Measurements from ENCODE around the gene FTSJ3.
"Not testable (repeated sequence)": the region's sequence is repeated elsewhere in the genome, so short reads cannot be mapped to it uniquely, and the experiment has no call there.

The FTSJ3 gene, protein sequence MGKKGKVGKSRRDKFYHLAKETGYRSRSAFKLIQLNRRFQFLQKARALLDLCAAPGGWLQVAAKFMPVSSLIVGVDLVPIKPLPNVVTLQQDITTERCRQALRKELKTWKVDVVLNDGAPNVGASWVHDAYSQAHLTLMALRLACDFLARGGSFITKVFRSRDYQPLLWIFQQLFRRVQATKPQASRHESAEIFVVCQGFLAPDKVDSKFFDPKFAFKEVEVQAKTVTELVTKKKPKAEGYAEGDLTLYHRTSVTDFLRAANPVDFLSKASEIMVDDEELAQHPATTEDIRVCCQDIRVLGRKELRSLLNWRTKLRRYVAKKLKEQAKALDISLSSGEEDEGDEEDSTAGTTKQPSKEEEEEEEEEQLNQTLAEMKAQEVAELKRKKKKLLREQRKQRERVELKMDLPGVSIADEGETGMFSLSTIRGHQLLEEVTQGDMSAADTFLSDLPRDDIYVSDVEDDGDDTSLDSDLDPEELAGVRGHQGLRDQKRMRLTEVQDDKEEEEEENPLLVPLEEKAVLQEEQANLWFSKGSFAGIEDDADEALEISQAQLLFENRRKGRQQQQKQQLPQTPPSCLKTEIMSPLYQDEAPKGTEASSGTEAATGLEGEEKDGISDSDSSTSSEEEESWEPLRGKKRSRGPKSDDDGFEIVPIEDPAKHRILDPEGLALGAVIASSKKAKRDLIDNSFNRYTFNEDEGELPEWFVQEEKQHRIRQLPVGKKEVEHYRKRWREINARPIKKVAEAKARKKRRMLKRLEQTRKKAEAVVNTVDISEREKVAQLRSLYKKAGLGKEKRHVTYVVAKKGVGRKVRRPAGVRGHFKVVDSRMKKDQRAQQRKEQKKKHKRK

DNA sequence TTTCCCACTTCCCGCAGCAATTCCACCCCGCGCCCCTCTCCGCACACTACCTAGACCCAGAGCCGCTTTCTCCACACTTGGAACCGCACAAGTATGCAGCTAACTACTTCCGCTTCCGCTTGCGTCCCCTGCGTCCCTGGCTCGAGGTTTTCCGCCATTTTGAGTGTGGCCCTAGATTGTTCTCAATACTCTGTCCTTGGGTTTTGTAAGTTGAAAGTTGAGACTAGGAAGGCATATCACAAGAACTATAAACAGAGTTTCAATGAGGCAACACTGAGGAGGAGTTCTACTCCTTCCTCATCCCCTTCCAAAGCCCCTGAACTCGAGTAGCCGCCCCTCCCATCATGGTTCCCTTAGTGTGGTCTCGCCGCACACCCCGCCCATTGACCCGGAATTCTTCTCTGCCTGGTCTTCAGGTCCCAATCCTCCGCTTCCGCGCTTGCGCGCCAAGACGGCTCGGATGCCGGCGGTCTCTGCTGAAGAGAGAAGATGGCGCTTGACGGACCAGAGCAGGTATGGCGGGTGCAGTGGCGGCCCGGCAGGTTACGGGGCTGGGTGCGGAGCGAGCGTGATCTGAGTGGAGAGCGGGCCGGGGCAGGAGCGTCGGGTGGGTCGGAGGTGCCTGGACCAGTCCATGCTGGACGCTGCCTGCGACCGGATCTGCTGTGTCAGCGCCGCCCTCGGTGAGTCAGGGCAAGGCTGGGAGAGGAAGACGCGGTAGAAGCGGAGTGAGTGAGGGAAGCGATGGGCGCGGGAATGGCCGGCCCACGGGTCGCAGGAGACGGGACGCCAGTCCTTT is at the start of gene FTSJ3, which contains the start of gene PSMC5:
Gene FTSJ3 (minus strand): TSS at position 662 of the 799 bp plus-strand sequence. CDS start 761 bp downstream, outside the sequence.
Gene PSMC5 (plus strand): TSS at position 430 of the 799 bp plus-strand sequence. CDS start 60 bp downstream, at position 490.
- DNase-seq, result peak; percentile 95

DNA sequence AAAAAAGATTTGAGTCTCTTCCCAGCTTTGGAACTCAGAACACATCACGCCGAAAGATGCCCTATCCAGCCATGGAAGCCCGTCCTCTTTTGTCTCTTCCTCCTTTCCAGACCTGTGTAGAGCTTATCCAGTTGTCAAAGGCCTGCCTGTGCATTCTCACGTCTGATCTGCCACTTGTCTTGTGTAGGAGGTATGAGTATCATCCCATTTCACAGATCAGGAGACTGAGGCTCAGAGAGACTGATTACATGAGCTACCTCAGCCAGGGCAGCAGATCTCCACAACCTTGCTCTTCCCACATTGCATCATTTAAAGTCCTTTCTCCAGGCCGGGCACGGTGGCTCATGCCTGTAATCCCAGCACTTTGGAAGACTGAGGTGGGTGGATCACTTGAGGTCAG is 47.2 kb upstream of the FTSJ3 start:
- DNase-seq, result not testable (repeated sequence)

DNA sequence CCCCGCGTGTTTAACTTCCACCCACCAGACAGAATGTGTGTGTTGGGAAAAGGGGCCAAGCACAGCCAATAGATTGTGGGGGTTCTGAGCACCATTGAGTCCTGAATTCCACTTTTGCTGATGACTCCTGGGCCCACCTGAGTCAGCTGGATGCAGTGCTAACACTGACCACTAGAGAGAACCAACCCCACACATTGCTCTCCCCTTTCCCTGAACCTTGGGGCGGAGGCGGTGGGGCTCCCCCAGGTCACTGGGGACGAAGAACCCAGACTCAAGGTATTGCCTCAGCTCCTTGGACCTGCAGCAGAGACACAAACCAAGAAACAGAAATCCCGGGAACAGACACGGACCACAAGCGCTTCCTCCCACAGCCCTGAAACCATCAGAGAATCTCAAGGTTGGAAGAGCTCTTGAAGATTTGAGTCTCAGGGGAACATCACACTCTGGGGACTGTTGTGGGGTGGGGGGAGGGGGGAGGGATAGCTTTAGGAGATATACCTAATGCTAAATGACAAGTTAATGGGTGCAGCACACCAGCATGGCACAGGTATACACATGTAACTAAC is 46.7 kb upstream of the FTSJ3 start:
- not testable (repeated sequence) for DNase-seq

DNA sequence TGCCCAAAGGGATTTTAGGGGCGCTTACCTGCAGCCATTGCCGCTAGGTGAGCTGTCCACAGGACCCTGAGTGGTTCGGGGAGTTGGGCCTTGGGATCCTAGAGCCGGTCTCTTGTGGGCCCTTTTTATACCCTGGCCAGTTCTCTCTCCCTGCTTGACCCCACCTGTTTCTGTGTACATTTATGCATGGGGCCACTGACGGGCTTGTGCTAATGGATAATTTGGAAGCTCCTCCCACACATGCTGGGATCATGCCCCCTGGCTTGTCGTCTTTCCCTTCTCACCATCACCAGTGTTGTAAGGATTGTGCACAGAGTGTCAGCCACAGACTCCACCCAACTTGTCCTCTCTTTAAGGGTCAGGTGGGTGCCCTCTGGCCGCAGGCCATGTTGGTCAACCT is 46.1 kb upstream of the FTSJ3 start, which contains the start of gene CSH2:
Gene CSH2 (minus strand): TSS at position 101 of the 400 bp plus-strand sequence. CDS start 63 bp downstream, at position 38.
- DNase-seq, result not testable (repeated sequence)

DNA sequence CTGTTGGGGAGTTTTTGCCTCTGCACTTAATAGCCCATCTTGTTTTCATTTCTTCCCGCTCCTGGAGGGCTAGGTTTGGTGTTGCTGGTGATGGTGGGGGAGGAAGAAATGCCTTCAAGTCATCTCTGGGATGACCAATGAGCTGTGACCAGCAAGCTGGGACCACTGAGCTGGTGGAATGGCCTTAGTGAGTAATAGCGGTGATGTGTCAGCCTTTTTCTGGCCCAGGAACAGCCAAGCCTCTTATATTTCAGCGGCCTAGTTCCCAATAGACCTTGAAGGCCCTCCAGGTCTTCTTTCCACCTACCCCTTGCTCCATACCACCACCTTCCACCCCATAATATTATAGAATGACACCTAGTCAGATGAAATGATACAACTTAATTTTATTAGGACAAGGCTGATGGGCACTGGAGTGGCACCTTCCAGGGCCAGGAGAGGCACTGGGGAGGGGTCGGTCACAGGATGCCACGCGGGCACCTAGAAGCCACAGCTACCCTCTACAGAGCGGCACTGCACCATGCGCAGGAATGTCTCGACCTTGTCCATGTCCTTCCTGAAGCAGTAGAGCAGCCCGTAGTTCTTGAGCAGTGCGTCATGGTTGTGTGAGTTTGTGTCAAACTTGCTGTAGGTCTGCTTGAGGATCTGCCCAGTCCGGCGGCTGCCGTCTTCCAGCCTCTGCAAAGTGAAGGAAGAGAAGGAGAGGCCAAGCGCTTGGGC is 44.3 kb upstream of the FTSJ3 start:
- DNase-seq, result not testable (repeated sequence)

DNA sequence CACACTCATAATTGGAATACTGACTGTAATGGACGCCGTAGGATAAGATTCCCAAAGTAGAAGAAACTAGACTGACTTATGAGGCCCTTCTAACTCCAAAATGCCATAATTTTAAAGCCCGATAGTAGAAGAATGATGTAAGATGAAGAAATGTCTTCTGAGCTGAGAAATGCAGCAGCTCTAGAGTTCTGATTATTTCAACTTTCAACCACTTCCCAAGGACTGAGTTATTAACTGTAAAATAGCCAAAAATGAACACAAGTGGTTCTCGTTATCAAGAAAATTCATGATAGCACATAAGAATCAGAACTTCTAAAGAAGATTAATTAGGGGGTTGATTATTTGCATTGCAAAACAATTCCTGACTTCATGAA is 42.8 kb upstream of the FTSJ3 start:
- not testable (repeated sequence) for DNase-seq

DNA sequence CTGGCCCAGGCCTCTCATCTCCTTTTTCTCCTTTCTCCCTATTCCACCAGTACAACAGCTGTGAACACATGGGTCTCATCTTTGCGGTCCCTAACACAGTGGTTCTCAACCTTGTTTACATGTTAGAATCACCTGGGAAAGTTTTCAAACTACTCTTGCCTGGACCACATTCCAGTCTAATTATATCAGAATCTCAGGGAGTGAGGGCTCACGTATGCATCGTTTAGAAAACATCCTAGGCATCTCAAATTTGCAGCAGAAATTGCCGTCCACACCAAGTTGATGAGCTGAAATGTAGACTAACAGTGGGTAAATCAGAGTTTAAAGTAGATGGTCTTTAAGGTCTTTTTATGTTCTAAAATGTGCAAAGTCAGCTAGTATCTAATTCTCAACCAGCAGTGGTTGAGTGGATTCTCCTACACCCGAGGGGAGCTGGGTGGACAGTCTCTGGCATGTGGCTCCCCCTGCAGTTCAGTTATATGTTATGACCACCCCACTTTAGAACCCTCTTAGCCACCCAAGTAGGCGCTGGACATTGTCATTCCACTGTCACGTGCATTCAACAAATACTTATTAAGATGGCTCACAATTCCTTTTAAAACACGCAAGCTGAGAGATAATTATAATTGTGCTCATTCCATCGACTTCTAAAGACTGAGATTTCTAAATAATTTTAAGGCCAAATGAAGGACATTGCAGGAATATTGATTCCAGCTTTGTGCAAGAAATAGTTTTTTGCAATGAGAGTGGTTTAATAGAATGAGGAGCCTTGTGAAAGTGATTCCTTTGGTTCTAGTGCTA is 42.2 kb upstream of the FTSJ3 start:
- not testable (repeated sequence) for DNase-seq

DNA sequence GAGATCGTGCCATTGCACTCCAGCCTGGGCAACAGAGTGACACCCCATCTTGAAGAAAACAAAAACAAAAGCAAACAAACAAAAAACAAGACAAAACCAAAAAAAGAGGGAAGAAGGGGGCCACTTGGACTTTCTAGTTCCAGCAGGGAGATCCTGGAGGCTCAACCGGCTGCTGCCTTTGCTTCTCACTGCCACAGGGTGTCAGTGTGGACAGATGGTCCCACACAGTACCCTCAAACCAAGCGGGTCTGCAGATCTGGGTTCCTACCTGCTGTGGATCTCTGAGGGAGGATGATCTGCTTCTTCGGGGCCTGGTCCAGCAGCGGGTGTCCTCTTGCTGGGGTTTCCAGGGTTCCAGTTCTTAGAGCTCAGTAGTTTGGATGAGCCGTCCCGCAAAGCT is 39.2 kb upstream of the FTSJ3 start:
- not testable (repeated sequence) for DNase-seq

DNA sequence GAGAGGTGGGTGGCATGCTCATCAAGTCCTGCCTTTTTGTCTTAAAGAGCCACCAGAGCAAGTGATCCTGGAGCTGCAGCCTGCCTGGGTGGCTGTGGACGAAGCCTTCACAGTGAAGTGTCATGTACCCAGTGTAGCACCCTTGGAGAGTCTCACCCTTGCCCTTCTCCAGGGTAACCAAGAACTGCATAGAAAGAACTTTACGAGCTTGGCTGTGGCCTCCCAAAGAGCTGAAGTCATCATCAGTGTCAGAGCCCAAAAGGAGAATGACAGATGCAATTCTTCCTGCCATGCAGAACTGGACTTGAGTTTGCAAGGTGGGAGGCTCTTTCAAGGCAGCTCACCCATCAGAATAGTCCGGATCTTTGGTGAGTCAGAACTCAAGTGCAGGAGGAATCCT is 31.8 kb upstream of the FTSJ3 start:
- DNase-seq, result no peak

DNA sequence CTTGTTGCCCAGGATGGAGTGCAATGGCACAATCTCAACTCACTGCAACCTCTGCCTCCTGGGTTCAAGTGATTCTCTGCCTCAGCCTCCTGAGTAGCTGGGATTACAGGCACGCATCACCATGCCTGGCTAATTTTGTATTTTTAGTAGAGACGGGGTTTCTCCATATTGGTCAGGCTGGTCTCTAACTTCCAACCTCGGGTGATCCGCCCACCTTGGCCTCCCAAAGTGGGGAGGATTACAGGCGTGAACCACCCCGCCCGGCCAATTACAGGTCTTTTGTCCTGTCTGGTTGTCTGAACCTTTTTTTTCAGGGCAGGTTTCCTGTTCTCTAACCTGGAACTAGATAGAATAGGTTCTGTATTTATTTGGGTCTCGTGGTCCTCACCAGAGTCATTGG is 29.0 kb upstream of the FTSJ3 start:
- not testable (repeated sequence) for DNase-seq

DNA sequence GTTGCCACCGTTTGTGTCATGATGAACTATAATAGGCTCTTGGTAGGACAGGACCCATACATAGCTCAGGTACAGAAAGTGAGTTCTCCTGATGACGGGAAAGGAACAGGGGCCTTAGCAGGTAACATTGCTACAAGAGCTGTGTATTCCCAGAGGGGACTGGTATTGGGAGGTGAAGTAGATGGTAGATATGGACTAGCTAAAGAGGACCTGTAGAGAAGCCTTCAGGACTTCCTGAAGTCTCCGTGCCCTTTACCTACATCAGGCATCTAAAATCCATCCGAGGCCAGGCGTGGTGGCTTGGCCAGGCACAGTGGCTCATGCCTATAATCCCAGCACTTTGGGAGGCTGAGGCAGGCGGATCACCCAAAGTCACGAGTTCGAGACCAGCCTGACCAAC is 27.7 kb upstream of the FTSJ3 start:
- DNase-seq, result no peak

DNA sequence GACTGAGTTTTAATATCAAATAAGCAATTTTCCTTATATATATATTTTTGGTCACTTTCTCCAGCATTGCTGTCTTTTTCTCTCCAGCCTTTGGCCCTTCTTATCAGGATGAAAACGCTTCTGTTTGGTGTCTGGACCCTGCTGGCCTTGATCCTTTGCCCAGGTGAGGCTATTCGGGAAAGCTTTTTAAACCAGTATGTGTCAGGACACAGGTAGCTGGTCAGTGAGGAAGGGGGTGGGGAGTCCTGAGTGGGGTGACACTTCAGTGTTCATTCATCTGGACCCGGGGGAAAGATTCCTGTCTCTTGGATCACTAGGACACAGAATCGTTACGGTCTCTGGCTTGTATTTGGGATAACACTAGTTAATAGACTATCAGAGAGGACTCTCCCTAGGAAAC is 27.2 kb upstream of the FTSJ3 start:
- DNase-seq, result no peak

DNA sequence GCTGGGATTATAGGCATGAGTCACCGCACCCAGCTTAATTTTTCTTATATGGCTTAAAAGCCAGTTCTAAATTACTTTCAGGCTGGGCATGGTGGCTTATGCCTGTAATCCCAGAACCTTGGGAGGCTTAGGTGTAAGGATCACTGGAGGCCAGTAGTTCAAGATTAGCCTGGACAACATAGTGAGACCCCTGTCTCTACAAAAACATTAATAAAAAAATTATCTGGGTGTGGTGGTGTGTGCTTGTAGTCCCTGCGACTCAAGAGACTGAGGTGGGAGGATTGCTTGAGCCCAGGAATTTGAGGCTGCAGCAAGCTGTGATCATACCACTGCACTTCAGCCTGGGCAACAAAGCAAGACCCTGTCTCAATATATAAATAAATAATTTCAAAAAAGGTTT is 25.8 kb upstream of the FTSJ3 start:
- no peak for DNase-seq

DNA sequence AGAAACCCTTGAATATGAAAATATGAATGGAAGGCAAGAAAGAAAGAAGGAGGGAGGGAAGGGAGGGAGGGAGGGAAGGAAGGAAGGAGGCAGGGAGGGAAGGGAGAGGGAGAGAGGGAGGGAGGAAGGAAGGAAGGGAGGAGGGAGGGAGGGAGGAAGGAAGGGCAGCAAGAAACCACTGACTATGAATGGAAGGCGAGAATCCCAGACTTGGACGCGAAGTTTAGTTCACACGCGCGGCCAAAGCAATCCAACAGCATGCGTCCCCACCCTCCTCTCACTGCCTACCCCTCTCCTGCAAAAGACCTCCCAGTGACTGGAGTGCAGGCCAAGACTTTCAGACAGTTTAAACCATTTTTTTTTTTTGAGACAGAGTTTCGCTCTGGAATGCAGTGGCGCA is 22.9 kb upstream of the FTSJ3 start:
- no peak for DNase-seq

DNA sequence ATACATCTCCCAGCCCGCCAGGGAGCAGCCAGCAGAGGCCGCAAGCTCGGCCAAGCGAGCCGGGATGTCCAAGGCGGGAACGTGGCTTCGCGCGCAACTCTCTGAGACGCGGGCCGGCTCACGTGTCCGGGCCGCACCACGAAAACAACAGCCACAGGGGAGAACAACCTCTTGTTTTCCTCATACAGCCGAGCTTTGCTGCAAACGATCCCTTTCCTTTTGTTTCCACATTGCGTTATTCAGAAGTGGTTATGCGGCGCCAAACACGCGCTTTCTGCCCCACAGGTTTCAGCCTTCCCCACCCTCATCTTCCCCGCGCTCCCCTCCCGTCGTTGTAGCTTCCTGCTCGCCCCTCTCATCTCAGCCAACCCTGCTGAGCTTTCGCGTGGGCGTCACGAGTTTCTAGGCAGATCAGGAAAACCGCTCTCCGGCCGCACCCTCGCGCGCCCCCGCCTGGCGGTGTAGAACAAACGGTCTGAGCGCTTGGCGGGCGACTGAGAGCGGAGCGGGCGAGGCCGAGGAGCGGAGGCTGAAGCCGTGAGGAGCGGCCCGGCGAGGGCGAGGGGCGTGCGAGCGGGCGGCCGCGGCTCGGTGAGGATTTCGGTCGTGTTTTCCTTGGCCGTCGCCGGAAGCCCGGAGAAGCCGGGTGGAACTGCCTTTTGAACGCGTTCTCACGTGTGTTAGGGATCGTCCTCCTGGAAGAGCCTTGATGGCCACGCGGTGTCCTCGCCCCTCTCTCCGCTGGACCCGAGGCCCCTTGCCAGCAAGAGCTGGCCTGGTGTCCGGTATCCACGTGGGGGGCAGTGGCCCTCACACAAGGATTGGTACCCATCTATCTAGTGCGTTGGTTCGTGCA is 21.6 kb upstream of the FTSJ3 start:
- peak; percentile 97 for DNase-seq

DNA sequence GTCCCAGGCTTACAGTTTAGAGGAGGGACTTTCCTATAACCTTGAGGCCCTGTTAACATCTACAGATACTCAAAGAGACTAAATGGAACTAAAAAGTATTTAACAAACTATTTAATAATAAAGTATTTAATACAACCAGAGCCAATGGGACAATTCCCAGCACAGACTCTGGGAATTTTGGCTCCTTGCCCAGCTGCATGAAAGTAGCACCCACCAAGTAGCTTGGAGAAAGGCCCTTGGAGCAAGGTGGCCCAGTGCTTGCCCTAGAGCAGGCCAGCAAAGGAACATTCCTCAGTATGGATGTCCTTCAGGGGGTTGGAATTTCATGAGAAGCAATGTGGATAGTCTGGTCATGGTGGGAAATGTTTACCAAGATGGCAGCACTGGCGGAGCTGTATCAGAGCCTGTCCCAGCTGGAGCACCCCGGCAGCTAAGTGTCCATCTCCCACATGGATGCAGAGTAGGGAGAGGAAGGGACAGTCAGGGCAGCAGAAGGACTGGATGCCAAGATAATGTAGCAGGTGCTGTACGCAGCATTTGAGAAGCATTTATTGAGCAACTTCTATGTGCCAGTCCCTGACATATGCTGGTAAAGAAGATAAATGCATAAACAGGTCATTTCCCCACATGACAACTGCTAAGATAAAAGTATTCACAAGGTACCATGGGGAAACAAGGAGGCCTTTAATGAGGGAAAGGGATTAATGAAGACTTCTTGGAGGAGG is 20.2 kb upstream of the FTSJ3 start:
- no peak for DNase-seq

DNA sequence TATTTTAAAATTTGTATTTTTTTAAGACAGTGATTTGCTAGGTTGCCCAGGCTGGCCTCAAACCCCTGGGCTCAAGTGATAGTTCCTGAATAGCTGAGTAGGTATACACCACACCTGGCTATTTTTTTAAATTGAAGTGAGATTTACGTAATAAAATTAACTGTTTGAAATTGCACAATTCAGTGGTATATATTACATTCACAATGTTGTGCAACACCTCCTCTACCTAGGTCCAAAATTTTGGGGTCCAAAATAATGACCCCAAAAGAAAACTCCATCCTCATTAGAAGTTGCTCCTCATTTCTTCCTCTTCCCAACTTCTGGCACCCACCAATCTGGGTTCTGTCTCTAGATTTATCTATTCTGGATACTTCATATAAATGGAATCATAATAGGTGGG is 18.0 kb upstream of the FTSJ3 start:
- no peak for DNase-seq

DNA sequence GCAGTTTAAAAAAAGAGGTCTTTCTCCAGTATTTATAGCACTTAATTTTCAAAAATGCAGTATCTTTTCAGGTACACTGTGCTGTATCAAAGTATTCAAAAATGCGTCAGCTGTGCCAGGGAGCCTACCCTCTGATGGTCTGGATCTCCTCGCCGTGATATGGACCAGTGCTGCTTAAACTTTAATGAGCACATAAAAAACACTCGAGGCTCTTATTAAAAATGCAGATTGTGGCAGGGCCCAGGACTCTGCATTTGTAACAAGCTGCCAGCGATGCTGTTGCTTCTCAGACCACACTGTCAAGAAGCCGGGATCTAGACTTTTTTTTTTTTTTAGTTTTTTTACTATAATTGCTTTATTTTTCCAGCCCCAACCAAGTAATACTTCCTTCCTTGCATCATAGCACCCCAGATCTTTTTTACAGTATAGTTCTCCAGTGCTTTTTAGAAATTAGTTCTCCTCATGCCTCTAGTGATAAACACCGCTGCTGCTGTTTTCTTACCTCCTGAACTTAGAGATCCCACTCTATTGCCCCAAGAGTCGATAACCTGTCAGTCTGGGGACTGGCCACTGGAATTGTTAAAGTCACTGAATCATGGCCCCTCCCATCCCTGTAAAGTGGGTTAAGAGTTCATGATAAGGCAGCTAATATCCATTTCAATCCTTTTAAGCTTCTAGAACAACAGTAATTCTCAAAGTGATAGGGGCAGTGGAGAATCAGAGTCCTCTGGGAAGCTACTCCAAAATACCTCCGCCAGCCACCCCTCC is 16.6 kb upstream of the FTSJ3 start:
- no peak for DNase-seq
